G401.6 (cell line): ENCODE data around the gene KIF7.
"Not testable (repeated sequence)": the region's sequence is repeated elsewhere in the genome, so short reads cannot be mapped to it uniquely, and the experiment has no call there.

ENCODE experiments used
- FAIRE-seq: peaks from 2 replicates; lab custom pipeline; 2012; peaks lifted over from hg19 to GRCh38; lab: Jason Lieb, UNC

KIF7 gene

GRCh38 chr15:89654847-89655805, at the start of gene KIF7:
Gene KIF7, minus strand, starts transcription at chr15:89655467. Its CDS starts 2,537 bp downstream, at chr15:89652930.
- no peak for FAIRE-seq

- FAIRE-seq: no peak
Observed at GRCh38 chr15:89704411-89704810, 49.1 kb upstream of the KIF7 start.

GRCh38 chr15:89695198-89695597, 39.9 kb upstream of the KIF7 start:
- no peak for FAIRE-seq

GRCh38 chr15:89693696-89694095, 38.4 kb upstream of the KIF7 start:
- no peak for FAIRE-seq

GRCh38 chr15:89693091-89693490, 37.8 kb upstream of the KIF7 start:
- no peak for FAIRE-seq

- peak; percentile 57 for FAIRE-seq
Observed at GRCh38 chr15:89690276-89691218, 35.3 kb upstream of the KIF7 start, which contains the start of the genes PEX11A and WDR93. Gene PEX11A, minus strand, starts transcription at chr15:89690754. Its CDS starts 122 bp downstream, at chr15:89690632. Gene WDR93, plus strand, starts transcription at chr15:89690811. Its CDS starts 10,936 bp downstream, at chr15:89701747.

GRCh38 chr15:89689930-89690275, 34.6 kb upstream of the KIF7 start:
- not testable (repeated sequence) for FAIRE-seq

GRCh38 chr15:89686522-89686921, 31.3 kb upstream of the KIF7 start:
- FAIRE-seq: no peak

GRCh38 chr15:89685995-89686394, 30.7 kb upstream of the KIF7 start:
- FAIRE-seq: no peak

- FAIRE-seq: no peak
Observed at GRCh38 chr15:89681146-89681545, 25.9 kb upstream of the KIF7 start.

- FAIRE-seq: no peak
Observed at GRCh38 chr15:89680282-89680873, 25.1 kb upstream of the KIF7 start.

GRCh38 chr15:89679212-89679611, 23.9 kb upstream of the KIF7 start, which contains the start of gene PLIN1:
Gene PLIN1, minus strand, starts transcription at chr15:89679367. Its CDS starts 1,878 bp downstream, at chr15:89677489.
- no peak for FAIRE-seq

GRCh38 chr15:89677381-89677780, 22.1 kb upstream of the KIF7 start:
- no peak for FAIRE-seq

- FAIRE-seq: no peak
Observed at GRCh38 chr15:89675606-89676005, 20.3 kb upstream of the KIF7 start.

GRCh38 chr15:89674526-89674925, 19.3 kb upstream of the KIF7 start:
- FAIRE-seq: no peak

- FAIRE-seq: no peak
Observed at GRCh38 chr15:89673165-89673512, 17.9 kb upstream of the KIF7 start.

GRCh38 chr15:89672221-89673164, 17.2 kb upstream of the KIF7 start:
- no peak for FAIRE-seq

- no peak for FAIRE-seq
Observed at GRCh38 chr15:89671687-89672086, 16.4 kb upstream of the KIF7 start.

GRCh38 chr15:89670971-89671560, 15.8 kb upstream of the KIF7 start:
- no peak for FAIRE-seq

- no peak for FAIRE-seq
Observed at GRCh38 chr15:89669941-89670340, 14.7 kb upstream of the KIF7 start.
